LNCAP (cell line): ENCODE results near the gene PTGER1.

Experiments
- CTCF ChIP-seq: fragments of 450-650 bp; IDR thresholded peaks from 2 replicates; pipeline ENCODE4 v1.5.1; 2017; ENCODE audit warnings: mild to moderate bottlenecking

Gene PTGER1

DNA sequence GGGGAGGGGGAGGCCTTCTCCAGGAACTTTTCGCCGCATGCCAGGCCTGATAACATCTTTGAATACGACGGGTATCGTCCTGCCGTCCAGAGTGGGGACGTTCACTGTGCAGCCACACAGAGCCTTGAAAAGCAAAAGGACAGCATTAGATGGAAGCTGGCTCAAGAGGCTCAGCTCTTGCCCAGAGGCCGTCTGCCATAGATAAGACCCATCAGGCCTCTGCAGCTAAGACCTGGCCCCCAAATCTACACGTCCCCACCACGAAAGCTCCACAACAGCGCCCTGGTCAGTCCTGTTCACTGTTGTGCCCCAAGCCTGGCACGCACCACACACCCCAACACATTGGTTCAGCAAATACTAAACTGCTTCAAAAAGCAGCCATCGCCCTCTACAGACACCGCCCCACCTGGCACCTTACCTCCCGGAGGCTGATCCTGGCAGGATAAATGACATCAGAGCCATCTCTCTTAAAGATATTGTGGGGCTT, 40.9 kb upstream of the PTGER1 start:
- no peak for TF ChIP-seq CTCF

DNA sequence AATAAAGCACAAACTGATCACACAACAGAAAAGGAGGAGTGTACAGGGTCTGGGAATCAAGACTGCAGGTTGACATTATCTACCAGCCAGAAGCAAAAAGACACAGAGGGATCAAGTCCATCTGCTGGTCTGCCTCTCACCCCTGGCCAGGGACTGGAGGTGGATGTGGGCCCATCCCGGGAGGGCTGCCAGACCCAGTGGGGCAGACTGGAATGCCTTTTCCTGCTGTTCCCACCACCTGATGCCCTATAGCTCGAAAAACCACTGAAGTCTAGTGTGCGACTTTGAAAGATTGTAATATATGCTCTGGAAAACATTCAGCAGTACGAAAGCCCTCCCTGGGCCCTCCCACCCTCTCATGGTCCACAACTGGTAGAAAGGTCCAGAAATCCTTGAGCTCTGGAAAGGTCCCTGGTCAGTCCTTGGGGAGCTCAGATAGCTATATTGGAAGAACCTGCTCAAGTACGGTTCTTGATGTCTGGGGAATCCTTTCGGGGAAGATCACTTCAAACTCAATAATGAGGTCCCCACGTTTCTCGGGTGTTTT, 40.4 kb upstream of the PTGER1 start:
- TF ChIP-seq CTCF, result no peak

- TF ChIP-seq CTCF, result no peak
These were observed 39.2 kb upstream of the PTGER1 start for GRCh38 chr19:14514215-14514863.

DNA sequence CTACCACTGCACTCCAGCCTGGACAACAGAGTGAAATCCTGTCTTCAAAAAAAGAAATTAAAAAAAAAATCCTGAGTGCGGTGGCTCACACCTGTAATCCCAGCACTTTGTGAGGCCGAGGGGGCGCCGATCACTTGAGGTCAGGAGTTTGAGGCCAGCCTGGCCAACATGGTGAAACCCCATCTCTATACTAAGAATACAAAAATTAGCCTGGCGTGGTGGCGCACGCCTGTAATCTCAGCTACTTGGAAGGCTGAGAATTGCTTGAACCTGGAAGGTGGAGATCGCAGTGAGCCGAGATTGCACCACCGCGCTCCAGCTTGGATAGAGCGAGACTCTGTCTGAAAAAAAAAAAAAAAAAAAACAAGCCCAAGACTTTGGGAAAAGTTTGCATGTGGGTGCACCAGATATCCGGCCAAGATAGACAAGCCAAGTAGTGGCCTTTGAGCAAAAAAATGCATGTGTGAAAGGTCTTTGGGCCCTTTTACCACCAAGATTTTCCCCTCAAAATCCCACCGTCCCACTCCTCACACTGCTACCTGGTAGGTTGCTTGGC, 37.3 kb upstream of the PTGER1 start:
- TF ChIP-seq CTCF, result no peak

DNA sequence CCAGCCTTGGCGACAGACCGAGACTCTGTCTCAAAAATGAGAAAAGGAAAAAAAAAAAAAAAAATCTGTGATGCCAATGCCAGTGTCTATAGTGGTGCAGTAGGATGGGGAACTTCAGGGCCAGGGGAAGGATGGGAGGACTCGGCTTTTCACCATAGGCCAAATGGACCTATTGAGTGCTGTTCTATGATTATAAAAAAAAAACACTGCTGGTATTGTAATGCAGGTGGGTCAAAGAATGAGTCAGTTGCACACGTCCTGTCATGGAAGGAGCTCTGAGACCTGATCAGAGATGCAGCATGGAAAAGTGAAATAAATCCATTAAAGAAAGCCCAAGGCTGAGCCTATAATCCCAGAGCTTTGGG, 36.1 kb upstream of the PTGER1 start:
- TF ChIP-seq CTCF, result no peak

- no peak for TF ChIP-seq CTCF
These were observed 35.4 kb upstream of the PTGER1 start for GRCh38 chr19:14510311-14511228.

GRCh38 chr19:14507704-14508542, 32.8 kb upstream of the PTGER1 start:
- TF ChIP-seq CTCF, result no peak
